ENCODE data around the gene HOXB13.

Gene HOXB13

DNA sequence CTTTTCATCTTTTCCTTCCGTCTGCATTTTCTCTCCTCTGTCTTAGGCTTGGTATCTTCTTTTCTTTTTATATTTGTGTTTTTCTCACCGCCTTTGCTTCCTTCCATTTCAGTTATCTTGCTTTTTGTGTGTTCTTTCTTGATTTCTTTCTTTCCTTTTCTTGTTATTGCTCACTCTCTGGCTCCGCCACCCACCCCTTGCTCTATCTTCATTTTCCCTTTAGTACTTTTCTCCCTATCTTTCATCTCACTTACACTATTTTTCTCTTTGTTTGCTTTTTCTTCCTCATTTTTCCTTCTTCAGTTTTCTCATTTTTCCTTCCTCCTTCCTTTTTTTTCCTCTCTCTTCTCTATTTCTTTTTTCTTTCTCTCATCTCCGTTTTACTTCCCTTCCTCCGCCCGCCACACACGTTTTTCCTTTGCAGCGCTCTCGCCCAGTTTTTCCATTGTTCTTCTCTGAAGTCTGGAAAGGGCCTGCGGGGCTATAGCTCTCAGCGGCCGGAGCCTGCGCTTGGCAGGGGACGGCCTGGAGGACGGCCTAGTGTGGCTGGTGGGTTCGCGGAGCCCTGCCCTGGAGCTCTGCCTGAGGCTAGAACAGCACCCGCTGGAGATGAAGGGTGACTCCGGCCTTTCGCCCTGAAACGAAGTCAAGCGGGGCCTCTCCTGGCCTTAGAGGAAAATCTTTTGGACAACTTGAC lies 5.2 kb upstream of the HOXB13 start:
- no peak for DNase-seq (ENCODE audit: low spot score)
- CTCF ChIA-PET, result interaction anchor here (0.5 to 0.8 kb wide), 2 partner anchors 71 to 215 kb away, joined by 3 to 4 read pairs; no protein-coding TSS in a partner anchor
- TF ChIP-seq, protein P1, sequence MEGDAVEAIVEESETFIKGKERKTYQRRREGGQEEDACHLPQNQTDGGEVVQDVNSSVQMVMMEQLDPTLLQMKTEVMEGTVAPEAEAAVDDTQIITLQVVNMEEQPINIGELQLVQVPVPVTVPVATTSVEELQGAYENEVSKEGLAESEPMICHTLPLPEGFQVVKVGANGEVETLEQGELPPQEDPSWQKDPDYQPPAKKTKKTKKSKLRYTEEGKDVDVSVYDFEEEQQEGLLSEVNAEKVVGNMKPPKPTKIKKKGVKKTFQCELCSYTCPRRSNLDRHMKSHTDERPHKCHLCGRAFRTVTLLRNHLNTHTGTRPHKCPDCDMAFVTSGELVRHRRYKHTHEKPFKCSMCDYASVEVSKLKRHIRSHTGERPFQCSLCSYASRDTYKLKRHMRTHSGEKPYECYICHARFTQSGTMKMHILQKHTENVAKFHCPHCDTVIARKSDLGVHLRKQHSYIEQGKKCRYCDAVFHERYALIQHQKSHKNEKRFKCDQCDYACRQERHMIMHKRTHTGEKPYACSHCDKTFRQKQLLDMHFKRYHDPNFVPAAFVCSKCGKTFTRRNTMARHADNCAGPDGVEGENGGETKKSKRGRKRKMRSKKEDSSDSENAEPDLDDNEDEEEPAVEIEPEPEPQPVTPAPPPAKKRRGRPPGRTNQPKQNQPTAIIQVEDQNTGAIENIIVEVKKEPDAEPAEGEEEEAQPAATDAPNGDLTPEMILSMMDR (conservative IDR thresholded peaks at IDR 0.05; ENCODE audit: low read depth), result no peak
- POLR2A ChIA-PET (ENCODE audit: low non-redundant PET), result interaction anchor here (0.6 kb wide), 1 partner anchor 138 kb away, joined by 3 read pairs; no protein-coding TSS in a partner anchor
- no peak overlapping the region for H3K27ac ChIP-seq

DNA sequence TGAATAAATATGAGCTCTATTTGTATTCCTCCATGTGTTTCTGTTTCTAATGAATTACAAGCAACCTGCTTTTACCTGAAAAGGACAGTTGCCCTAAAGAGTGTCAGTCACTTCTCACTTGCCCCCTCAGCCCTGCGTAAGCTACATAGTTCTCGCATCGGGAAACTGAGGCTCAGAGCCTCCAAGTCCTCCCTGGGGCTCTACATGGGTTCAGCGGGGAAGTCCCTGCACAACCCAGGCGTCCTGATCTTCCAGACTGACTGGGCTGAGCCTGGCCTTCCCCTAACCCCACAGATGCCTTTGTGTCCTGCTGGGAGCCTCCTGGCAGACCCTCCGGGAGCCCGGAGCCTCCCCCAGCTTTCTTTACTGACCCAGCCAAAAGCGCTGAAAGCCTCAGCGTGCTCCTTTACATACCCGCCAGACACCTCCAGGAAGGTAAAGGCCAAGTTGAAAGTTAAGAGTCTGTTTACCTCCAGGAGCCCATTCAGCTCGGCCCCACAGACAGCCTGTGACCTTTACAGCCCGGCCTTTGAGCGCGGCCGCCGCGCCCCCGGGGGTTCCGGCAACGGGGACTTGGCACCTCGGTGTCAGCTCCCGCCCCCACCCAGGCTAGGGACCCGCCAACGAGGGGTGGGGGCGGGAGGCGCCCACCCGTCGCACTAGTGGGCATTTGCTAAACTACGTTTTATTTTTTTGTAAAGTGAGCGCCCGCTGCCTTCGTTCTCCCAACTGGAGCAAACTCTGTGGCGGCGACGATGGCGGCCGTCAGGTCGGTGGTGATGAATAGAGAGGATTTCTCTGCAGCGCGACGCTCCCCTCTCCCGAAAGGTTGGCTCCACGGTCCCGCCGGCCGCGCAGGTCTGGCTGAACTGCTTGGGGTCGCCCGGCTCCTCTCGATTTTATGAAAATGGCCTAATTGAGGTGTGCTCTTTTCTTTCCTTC lies 4.4 kb upstream of the HOXB13 start:
- no peak overlapping the region for H3K27ac ChIP-seq
- ChIA-PET CTCF (interaction anchor here (0.5 to 1.4 kb wide), 3 partner anchors 146 to 215 kb away, joined by 3 to 4 read pairs (median 3); no protein-coding TSS in a partner anchor), POLR2A (ENCODE audit: low non-redundant PET) (no interaction called here)
- DNase-seq (ENCODE audit: low spot score), result no peak
- TF ChIP-seq, protein P1 (conservative IDR thresholded peaks at IDR 0.05; ENCODE audit: low read depth), result no peak

DNA sequence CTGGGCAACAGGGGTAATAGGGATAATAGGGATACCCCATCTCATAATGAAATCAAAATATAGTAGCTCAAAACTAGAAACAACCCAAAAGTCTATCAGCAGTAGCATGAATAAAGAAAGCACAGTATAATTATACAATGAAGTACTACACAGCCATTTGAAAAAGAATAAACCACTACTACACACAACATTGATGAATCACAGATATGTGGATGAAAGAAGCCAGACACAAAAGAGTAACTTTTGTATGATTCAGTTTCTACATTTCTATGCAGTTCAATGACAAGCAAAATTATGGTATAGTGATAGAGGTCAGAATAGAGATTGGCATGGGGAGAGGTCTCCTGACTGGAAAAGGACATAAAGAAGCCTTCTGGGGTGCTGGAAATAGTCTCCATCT lies 2.8 kb upstream of the HOXB13 start:
- no peak overlapping the region for H3K27ac ChIP-seq
- TF ChIP-seq, protein P1 (conservative IDR thresholded peaks at IDR 0.05; ENCODE audit: low read depth), result no peak
- no peak for DNase-seq (ENCODE audit: low spot score)
- POLR2A ChIA-PET (ENCODE audit: low non-redundant PET), result no interaction called here
- CTCF ChIA-PET, result interaction anchor here (0.7 to 1.1 kb wide), 2 partner anchors 27 to 153 kb away, joined by 3 to 4 read pairs; no protein-coding TSS in a partner anchor

DNA sequence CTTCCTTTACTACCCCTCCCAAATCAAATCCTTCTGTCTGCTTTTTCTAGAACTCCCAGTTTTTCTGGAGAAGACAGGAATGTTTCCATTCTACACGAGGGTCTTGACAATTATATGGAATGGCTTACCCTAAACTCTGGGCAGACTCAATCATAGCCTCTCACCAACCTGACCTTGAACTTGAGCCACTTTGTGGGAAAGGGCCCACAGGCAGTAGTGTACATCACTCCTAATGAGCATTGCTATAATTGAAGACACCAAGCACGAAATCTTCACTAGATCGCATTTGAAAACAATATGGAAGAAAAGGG lies 1.6 kb upstream of the HOXB13 start:
- TF ChIP-seq, protein P1 (conservative IDR thresholded peaks at IDR 0.05; ENCODE audit: low read depth), result no peak
- no peak overlapping the region for H3K27ac ChIP-seq
- DNase-seq (ENCODE audit: low spot score), result no peak
- ChIA-PET CTCF (no interaction called here), POLR2A (ENCODE audit: low non-redundant PET) (no interaction called here)

DNA sequence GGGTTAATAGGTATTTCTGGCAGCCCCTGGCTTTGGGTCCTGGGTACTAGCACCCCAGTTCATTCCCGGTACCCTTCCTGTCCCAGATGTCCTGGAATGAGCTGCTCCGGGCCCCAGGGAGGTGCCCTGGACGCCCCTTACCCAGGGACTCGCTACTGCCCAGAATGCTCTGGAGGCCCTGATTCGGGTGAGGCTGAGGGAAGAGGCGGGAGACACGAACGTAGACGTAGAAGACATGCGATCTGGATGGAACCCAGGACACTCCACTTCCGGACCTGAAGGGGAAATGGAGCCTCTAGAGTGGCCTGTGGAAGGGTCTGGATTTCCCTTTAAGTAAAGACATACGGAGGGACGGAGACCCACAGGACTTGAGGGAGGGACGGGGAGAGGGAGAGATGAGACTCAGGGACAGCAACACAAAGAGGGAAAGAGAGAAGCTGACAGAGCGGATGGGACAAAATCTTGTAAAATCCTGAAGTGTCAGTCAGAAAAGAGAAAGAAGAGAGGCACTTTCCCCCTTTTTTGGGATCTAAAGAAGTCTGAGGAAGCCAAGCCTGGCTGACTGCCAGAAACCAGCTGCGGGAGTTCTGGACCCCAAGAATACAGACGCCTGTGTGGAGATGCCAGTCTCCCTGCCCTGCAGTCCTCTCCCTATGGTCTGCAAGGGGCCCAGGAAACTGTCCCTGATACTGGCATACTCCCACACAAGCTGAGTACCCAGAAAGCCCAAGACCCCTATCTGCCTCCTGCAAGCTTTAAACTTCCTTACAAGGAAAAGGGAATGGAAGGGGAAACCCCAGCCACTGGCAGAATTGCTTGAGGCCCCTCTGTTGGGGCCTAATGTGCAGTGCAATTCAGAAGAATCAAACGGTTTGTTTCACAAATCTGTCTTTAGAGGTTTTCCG lies 1.0 kb upstream of the HOXB13 start:
- DNase-seq (ENCODE audit: low spot score), result no peak
- ChIA-PET CTCF (interaction anchor here (0.8 kb wide), 1 partner anchor 150 kb away, joined by 3 read pairs; no protein-coding TSS in a partner anchor), POLR2A (ENCODE audit: low non-redundant PET) (no interaction called here)
- H3K27ac ChIP-seq, result peak overlapping the region; percentile 25
- TF ChIP-seq, protein P1 (conservative IDR thresholded peaks at IDR 0.05; ENCODE audit: low read depth), result no peak

Measured in RWPE1 (cell line).